Activated CD4-positive, alpha-beta T cell treated with anti-CD3 and anti-CD28 coated beads, Interleukin-2, amount 10 ng/mL, durations not matched to agents 7 days and 5 days (primary cell): ENCODE results near the gene ELOB. TPM values are rescaled to one million over a fixed set of nuclear protein-coding genes. Genes with fewer than 3 reads are reported as not detected.

Experiments
- CTCF ChIA-PET: fragments of 350-600 bp; sonication (Branson Sonifier 250); formaldehyde crosslinking; loops from one replicate; lab custom pipeline; 2021; ENCODE audit warnings: antibody characterized with exemption; lab: Charles Lee
- POLR2A ChIA-PET: fragments of 350-600 bp; sonication (Branson Sonifier 250); formaldehyde crosslinking; loops from one replicate; lab custom pipeline; 2021; ENCODE audit warnings: antibody characterized with exemption; lab: Charles Lee
- DNase-seq: peaks from one replicate; pipeline ENCODE4 v3.0.0-alpha.2; 2020
- H3K27ac Mint-ChIP-seq: one replicate; pipeline ENCODE4 v1.8.0; 2021; ENCODE audit warnings: mild to moderate bottlenecking, moderate library complexity, mixed read lengths
- H3K27me3 Mint-ChIP-seq: one replicate; pipeline ENCODE4 v1.8.0; 2021; ENCODE audit warnings: mixed read lengths
- H3K36me3 Mint-ChIP-seq: one replicate; pipeline ENCODE4 v1.8.0; 2021; ENCODE audit warnings: low read depth, mixed read lengths
- H3K4me1 Mint-ChIP-seq: one replicate; pipeline ENCODE4 v1.8.0; 2021; ENCODE audit warnings: mixed read lengths
- H3K4me3 Mint-ChIP-seq: one replicate; pipeline ENCODE4 v1.8.0; 2021; ENCODE audit warnings: mild to moderate bottlenecking, moderate library complexity, mixed read lengths
- H3K9me3 Mint-ChIP-seq: one replicate; pipeline ENCODE4 v1.8.0; 2021; ENCODE audit warnings: mixed read lengths
- total RNA-seq, 2 experiments: library from RNA; stranded (reverse); gene quantifications; one replicate each; pipeline ENCODE4 v1.2.3, GENCODE V29; 2021

The ELOB gene
- total RNA-seq, 2 experiments from 2014 or later = 224 to 249 TPM

- Mint-ChIP-seq H3K27ac (no peak overlapping the region), H3K9me3 (no peaks in the 10 kb centered on the region), H3K4me1 (no peaks in the 10 kb centered on the region), H3K27me3 (peaks cover 4% of the 10 kb centered on the region), H3K36me3 (no peaks in the 10 kb centered on the region), H3K4me3 (no peak overlapping the region)
- POLR2A ChIA-PET = no interaction called here
- no peak for DNase-seq
- CTCF ChIA-PET = no interaction called here
Measured at GRCh38 chr16:2817340-2818271, 40.5 kb upstream of the ELOB start.

- H3K27ac Mint-ChIP-seq = no peak within 1 kb of the TSS
- POLR2A ChIA-PET = no interaction called here
- DNase-seq = no peak
- H3K9me3 Mint-ChIP-seq = no peaks in the 10 kb centered on the region
- H3K4me3 Mint-ChIP-seq = no peak within 1 kb of the TSS
- no peaks in the 10 kb centered on the region for H3K36me3 Mint-ChIP-seq
- H3K27me3 Mint-ChIP-seq = peaks cover under 1% of the 10 kb centered on the region
- CTCF ChIA-PET = no interaction called here
- H3K4me1 Mint-ChIP-seq = no peaks in the 10 kb centered on the region
Measured at GRCh38 chr16:2816751-2817339, 39.8 kb upstream of the ELOB start, which contains the start of gene PRSS21. TSS of gene PRSS21 (plus strand) at chr16:2817237. CDS start at chr16:2817269, 32 bp downstream.

DNA sequence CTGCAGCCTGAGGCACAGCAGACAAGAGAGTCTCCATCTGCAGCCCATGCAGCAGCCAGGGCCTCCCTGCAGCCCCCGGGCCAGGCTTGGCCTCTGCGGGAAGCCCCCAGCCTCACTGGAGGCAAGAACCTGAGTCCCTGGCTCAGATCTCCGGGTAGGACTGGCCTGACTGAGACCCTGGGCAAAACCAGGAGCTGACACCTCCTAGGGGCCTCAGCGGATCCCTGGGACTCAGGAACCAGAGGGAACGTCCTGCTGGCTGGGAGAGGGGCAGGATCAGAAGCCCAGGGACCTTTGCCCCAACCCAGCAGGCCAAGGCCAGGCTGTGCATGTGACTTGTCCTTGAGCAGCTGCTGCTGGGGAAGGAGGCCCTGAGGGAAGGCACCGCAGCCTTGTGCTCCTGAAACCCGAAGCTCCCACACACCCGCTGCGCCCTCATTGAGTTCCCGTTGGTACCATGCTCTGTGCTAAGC, 38.3 kb upstream of the ELOB start:
- Mint-ChIP-seq H3K4me1 (no peaks in the 10 kb centered on the region), H3K27me3 (no peaks in the 10 kb centered on the region), H3K9me3 (no peaks in the 10 kb centered on the region), H3K36me3 (no peaks in the 10 kb centered on the region), H3K27ac (no peak overlapping the region), H3K4me3 (no peak overlapping the region)
- DNase-seq = no peak
- ChIA-PET CTCF (no interaction called here), POLR2A (no interaction called here)

GRCh38 chr16:2814551-2815298, 37.6 kb upstream of the ELOB start:
- Mint-ChIP-seq H3K27ac (no peak overlapping the region), H3K36me3 (no peaks in the 10 kb centered on the region), H3K27me3 (peaks cover 2% of the 10 kb centered on the region), H3K4me1 (no peaks in the 10 kb centered on the region), H3K9me3 (no peaks in the 10 kb centered on the region), H3K4me3 (no peak overlapping the region)
- ChIA-PET CTCF (no interaction called here), POLR2A (no interaction called here)
- DNase-seq = no peak

GRCh38 chr16:2813771-2814221, 36.7 kb upstream of the ELOB start:
- Mint-ChIP-seq H3K4me3 (no peak overlapping the region), H3K4me1 (no peaks in the 10 kb centered on the region), H3K27me3 (peaks cover 10% of the 10 kb centered on the region), H3K27ac (no peak overlapping the region), H3K36me3 (no peaks in the 10 kb centered on the region), H3K9me3 (no peaks in the 10 kb centered on the region)
- ChIA-PET CTCF (no interaction called here), POLR2A (no interaction called here)
- no peak for DNase-seq

GRCh38 chr16:2811703-2812471, 34.8 kb upstream of the ELOB start:
- ChIA-PET CTCF (interaction anchor here (0.5 to 1.2 kb wide), 5 partner anchors 14 to 564 kb away, joined by 3 to 6 read pairs (median 4); partner anchors contain the start of gene PRSS41), POLR2A (no interaction called here)
- no peak for DNase-seq
- Mint-ChIP-seq H3K27me3 (peaks cover 11% of the 10 kb centered on the region), H3K36me3 (no peaks in the 10 kb centered on the region), H3K4me1 (no peaks in the 10 kb centered on the region), H3K4me3 (no peak overlapping the region), H3K27ac (no peak overlapping the region), H3K9me3 (no peaks in the 10 kb centered on the region)

DNA sequence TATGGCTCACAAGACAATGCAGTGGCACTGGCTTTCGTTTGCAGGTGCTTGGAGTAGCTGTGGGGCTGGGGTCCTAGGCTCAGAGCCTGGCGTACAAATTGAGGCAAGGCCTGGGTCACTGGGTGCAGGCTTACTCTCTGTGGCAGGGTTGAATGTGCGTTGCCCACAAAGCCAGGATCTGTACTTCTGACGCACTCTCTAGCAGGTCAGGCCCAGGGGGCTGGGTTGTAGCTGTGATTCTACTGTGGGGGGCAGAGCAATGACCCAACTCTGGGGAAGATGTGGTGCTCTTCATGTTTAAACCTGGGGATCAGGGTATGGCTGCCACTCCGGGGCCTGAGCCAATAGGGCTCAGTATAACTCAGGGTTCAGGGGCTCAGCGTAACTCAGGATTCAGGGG, 33.6 kb upstream of the ELOB start:
- Mint-ChIP-seq H3K27me3 (peaks cover 11% of the 10 kb centered on the region), H3K9me3 (no peaks in the 10 kb centered on the region), H3K4me3 (no peak overlapping the region), H3K4me1 (no peaks in the 10 kb centered on the region), H3K27ac (no peak overlapping the region), H3K36me3 (no peaks in the 10 kb centered on the region)
- ChIA-PET CTCF (interaction anchor here (0.5 kb wide), 1 partner anchor 13 kb away, joined by 3 read pairs; no protein-coding TSS in a partner anchor), POLR2A (no interaction called here)
- no peak for DNase-seq

DNA sequence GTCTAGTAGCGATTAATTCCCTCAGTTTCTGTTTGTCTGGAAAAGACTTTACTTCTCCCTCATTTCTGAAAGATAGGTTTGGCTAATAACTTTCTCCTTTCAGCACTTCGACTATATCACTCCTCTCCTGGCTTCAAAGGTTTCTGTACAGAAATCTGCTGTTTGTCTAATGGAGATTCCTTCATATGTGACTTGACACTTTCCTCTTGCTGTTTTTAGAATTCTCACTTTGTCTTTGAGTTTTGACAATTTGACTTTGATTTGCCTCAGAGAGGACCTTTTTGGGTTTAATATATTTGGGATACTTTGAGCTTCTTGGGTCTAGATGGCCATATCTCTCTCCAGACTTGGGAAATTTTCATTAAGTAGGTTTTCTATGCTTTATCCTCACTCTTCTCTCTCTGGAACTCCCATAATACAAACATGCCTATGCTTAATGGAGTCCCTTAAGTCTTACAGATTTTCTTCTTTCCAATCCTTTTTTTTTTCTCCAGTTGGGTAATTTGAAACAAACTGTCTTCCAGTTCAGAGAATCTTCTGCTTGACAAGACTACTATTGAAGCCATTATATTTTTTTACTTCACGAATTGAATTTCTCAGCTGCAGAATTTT, 32.2 kb upstream of the ELOB start:
- H3K4me3 Mint-ChIP-seq = no peak overlapping the region
- H3K36me3 Mint-ChIP-seq = no peaks in the 10 kb centered on the region
- H3K9me3 Mint-ChIP-seq = no peaks in the 10 kb centered on the region
- no peaks in the 10 kb centered on the region for H3K4me1 Mint-ChIP-seq
- ChIA-PET CTCF (interaction anchor here (0.7 kb wide), 1 partner anchor 161 kb away, joined by 3 read pairs; no protein-coding TSS in a partner anchor), POLR2A (no interaction called here)
- peaks cover 13% of the 10 kb centered on the region for H3K27me3 Mint-ChIP-seq
- no peak overlapping the region for H3K27ac Mint-ChIP-seq
- DNase-seq = no peak

- no peak for DNase-seq
- H3K27me3 Mint-ChIP-seq = peaks cover 17% of the 10 kb centered on the region
- H3K4me3 Mint-ChIP-seq = no peak overlapping the region
- no peaks in the 10 kb centered on the region for H3K9me3 Mint-ChIP-seq
- H3K4me1 Mint-ChIP-seq = no peaks in the 10 kb centered on the region
- POLR2A ChIA-PET = no interaction called here
- H3K36me3 Mint-ChIP-seq = no peaks in the 10 kb centered on the region
- CTCF ChIA-PET = no interaction called here
- H3K27ac Mint-ChIP-seq = no peak overlapping the region
Measured at GRCh38 chr16:2808181-2808580, 31.1 kb upstream of the ELOB start.

DNA sequence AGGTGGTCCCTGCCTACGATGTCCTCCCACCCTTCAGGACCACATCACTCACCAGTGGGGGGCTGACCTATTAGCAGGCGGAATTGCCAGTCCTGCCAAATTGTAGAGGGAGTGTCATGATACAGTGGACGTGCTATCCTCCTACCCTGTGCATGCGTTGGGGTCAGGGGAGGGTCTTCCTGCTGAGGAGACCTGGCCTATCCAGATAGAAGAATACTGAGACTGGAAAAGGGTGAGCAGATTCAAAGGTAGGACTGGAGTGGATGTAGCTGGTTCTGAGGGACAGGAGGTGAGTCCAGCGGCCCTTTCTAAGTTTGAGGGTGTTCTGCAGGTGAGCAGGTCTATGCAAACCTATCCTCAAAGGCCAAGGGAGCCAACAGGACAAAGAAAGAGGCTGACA, 29.2 kb upstream of the ELOB start:
- Mint-ChIP-seq H3K4me3 (no peak overlapping the region), H3K36me3 (no peaks in the 10 kb centered on the region), H3K4me1 (no peaks in the 10 kb centered on the region), H3K27ac (no peak overlapping the region), H3K27me3 (peaks cover 19% of the 10 kb centered on the region), H3K9me3 (no peaks in the 10 kb centered on the region)
- DNase-seq = no peak
- ChIA-PET POLR2A (no interaction called here), CTCF (no interaction called here)

DNA sequence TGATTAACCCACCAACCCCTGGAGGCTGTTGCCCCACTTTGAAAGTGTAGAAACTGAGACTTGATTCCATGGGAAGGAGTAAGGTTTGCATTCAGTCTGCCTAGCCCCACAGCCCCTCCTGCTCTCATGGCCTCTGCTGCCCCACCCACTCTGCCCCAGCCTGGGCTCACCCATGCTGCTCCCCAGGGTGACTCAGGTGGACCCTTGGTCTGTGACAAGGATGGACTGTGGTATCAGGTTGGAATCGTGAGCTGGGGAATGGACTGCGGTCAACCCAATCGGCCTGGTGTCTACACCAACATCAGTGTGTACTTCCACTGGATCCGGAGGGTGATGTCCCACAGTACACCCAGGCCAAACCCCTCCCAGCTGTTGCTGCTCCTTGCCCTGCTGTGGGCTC, 27.6 kb upstream of the ELOB start:
- CTCF ChIA-PET = no interaction called here
- no peaks in the 10 kb centered on the region for H3K4me1 Mint-ChIP-seq
- H3K36me3 Mint-ChIP-seq = no peaks in the 10 kb centered on the region
- peaks cover 17% of the 10 kb centered on the region for H3K27me3 Mint-ChIP-seq
- no peaks in the 10 kb centered on the region for H3K9me3 Mint-ChIP-seq
- H3K27ac Mint-ChIP-seq = no peak overlapping the region
- DNase-seq = no peak
- no peak overlapping the region for H3K4me3 Mint-ChIP-seq
- POLR2A ChIA-PET = no interaction called here
